Measurements from ENCODE around the gene ZNF576.

The ZNF576 gene

DNA sequence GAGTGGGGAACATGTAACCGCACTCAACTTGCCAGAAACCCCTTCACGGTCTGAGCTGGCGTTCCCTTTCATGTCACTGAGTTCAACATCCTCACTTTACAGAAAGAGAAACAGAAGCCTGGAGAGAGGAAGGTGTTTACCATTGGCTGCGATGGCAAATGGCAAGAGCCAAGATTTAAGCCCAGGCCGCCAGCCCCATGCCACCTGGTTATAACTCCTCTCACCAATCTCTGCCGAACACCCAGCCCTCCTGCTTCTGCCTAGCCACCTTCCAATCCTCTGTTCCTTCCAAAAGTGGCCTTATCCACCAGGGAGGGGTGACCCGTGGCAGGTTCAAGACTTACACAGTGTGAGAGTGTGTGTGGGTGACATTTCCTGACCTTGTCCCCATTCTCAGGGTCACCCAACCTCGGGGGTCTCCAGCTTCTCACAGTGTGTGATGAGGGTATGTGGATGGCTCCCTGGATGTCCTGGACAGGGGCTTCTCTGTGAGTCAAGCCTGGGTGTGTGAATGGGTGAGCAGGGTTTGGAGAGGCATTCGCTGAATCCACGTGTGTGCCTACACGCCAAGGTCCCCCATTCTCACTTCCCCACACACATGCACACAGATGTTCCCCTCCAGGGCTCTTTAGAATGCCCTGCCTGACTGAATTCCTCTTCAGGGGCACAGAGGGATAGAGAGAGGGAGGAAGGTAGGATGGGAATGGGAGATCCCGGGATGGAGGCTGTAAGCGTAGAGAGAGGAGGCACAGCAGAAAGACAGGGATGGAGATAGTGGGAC, 42.0 kb downstream of the ZNF576 start:
- Histone ChIP-seq H3K79me2 (ENCODE audit: insufficient read depth, low read depth) (no peaks in the 10 kb centered on the region), H3K4me1 (ENCODE audit: low read depth, poor library complexity, severe bottlenecking) (no peaks in the 10 kb centered on the region), H3K27me3 (ENCODE audit: insufficient read depth, low read depth) (peaks cover 28% of the 10 kb centered on the region), H3K27ac (no peak overlapping the region), H4K20me1 (ENCODE audit: insufficient read depth) (no peaks in the 10 kb centered on the region), H3K4me2 (peak overlapping the region; percentile 33; the same call in 1 of the 2 replicates), H3K36me3 (ENCODE audit: insufficient read depth) (no peaks in the 10 kb centered on the region), H3K4me3 (IDR thresholded peaks at IDR 0.05; ENCODE audit: insufficient read depth, low read depth, low read length) (no peak overlapping the region), H3K9ac (no peak overlapping the region), H2AFZ (ENCODE audit: low read depth) (no peak overlapping the region)
- TF ChIP-seq, protein P1, sequence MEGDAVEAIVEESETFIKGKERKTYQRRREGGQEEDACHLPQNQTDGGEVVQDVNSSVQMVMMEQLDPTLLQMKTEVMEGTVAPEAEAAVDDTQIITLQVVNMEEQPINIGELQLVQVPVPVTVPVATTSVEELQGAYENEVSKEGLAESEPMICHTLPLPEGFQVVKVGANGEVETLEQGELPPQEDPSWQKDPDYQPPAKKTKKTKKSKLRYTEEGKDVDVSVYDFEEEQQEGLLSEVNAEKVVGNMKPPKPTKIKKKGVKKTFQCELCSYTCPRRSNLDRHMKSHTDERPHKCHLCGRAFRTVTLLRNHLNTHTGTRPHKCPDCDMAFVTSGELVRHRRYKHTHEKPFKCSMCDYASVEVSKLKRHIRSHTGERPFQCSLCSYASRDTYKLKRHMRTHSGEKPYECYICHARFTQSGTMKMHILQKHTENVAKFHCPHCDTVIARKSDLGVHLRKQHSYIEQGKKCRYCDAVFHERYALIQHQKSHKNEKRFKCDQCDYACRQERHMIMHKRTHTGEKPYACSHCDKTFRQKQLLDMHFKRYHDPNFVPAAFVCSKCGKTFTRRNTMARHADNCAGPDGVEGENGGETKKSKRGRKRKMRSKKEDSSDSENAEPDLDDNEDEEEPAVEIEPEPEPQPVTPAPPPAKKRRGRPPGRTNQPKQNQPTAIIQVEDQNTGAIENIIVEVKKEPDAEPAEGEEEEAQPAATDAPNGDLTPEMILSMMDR (conservative IDR thresholded peaks at IDR 0.05; ENCODE audit: low read depth, low read length) = no peak

- no peaks in the 10 kb centered on the region for H3K79me2 ChIP-seq (ENCODE audit: insufficient read depth, low read depth)
- TF ChIP-seq, protein P1 (conservative IDR thresholded peaks at IDR 0.05; ENCODE audit: low read depth, low read length) = no peak
- no peak overlapping the region for H3K27ac ChIP-seq
- H4K20me1 ChIP-seq (ENCODE audit: insufficient read depth) = no peaks in the 10 kb centered on the region
- H3K4me2 ChIP-seq = peak overlapping the region; percentile 33; the same call in 1 of the 2 replicates
- no peak overlapping the region for H3K9ac ChIP-seq
- no peak overlapping the region for H3K4me3 ChIP-seq (IDR thresholded peaks at IDR 0.05; ENCODE audit: insufficient read depth, low read depth, low read length)
- H3K36me3 ChIP-seq (ENCODE audit: insufficient read depth) = no peaks in the 10 kb centered on the region
- H2AFZ ChIP-seq (ENCODE audit: low read depth) = peak overlapping the region; percentile 22; the same call in 1 of the 2 replicates
- no peaks in the 10 kb centered on the region for H3K4me1 ChIP-seq (ENCODE audit: low read depth, poor library complexity, severe bottlenecking)
- peaks cover 27% of the 10 kb centered on the region for H3K27me3 ChIP-seq (ENCODE audit: insufficient read depth, low read depth)
Observed at GRCh38 chr19:43638995-43639518, 42.7 kb downstream of the ZNF576 start.

DNA sequence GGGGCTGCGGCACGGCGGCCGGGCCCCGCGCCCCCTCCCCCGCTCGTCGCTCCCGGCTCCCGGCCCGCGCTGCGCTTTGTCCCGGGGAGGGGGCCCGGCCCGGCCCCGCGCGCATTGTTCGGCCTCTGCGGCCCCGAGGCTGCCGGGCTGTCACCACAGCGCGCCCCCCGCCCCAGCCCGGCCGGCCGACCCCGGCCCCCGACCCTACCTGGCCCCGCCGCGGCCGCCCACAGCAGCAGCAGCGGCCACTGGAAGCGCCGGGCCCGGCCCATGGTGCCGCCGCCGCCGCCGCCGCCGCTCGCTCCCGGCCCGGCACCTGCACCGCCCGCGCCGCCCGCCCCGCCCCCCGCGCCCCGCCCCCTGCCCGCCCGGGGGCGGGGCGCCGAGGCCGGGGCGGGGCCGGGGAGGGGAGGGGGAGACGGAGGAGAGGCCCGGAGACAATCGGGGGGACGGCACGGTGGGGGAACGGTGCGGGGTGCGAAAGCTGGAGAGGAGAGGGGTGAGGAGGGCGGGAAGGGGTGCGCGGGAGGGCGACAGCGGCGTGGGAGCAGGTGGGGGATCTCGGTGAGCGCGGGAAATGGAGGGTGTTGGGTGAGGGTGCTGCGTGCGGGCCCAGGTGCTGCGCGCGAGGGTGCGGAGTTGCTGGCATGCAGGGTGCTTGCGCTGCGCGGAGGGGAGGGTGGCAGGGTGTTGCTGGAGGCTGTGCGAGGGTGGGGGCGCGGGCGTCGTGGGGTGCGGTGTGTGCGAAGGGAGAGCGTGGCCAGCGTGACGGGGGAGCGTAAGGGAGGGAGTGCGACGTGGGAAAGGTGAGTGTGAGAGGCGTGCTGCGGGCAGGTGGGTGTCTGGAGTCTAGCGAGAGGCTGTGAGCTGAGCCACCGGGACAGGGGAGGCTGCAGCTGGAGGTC, 43.4 kb downstream of the ZNF576 start, which contains the start of gene CADM4:
CADM4 (minus strand) TSS at position 332 of the 905 bp plus-strand sequence; CDS start at position 272, 60 bp downstream.
- Histone ChIP-seq H3K79me2 (ENCODE audit: insufficient read depth, low read depth) (no peaks in the 10 kb centered on the region), H3K36me3 (ENCODE audit: insufficient read depth) (no peaks in the 10 kb centered on the region), H2AFZ (ENCODE audit: low read depth) (peak within 1 kb of the TSS; percentile 81; the same call in 1 of the 2 replicates), H3K9ac (no peak within 1 kb of the TSS; the same call in 1 of the 2 replicates), H3K27me3 (ENCODE audit: insufficient read depth, low read depth) (peaks cover 27% of the 10 kb centered on the region), H3K4me2 (peak within 1 kb of the TSS; percentile 60; the same call in 1 of the 2 replicates), H4K20me1 (ENCODE audit: insufficient read depth) (no peaks in the 10 kb centered on the region), H3K27ac (no peak within 1 kb of the TSS), H3K4me3 (IDR thresholded peaks at IDR 0.05; ENCODE audit: insufficient read depth, low read depth, low read length) (no peak within 1 kb of the TSS), H3K4me1 (ENCODE audit: low read depth, poor library complexity, severe bottlenecking) (no peaks in the 10 kb centered on the region)
- TF ChIP-seq, protein P1 (conservative IDR thresholded peaks at IDR 0.05; ENCODE audit: low read depth, low read length) = no peak

DNA sequence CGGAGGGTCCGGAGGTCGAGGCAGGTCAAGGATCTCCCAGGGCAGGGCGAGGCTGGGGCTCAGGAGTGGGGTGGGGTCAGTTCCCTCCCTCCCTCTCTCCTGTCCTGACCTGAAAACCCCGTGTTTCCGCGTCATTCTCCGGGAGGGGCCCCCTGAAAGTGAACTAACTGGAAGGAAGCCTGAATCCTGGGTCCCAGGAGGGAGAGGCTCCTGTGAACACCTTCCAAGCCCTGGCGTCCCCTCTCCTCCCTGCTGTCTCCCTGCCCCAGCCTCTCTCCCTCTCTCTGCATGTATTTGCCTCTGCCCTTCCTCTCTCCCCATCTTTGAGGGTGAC, 44.0 kb downstream of the ZNF576 start:
- Histone ChIP-seq H3K27ac (no peak overlapping the region), H3K4me1 (ENCODE audit: low read depth, poor library complexity, severe bottlenecking) (no peaks in the 10 kb centered on the region), H3K9ac (no peak overlapping the region; the same call in 1 of the 2 replicates), H3K27me3 (ENCODE audit: insufficient read depth, low read depth) (peaks cover 27% of the 10 kb centered on the region), H3K79me2 (ENCODE audit: insufficient read depth, low read depth) (no peaks in the 10 kb centered on the region), H3K36me3 (ENCODE audit: insufficient read depth) (no peaks in the 10 kb centered on the region), H3K4me3 (IDR thresholded peaks at IDR 0.05; ENCODE audit: insufficient read depth, low read depth, low read length) (no peak overlapping the region), H2AFZ (ENCODE audit: low read depth) (peak overlapping the region; percentile 81; the same call in 1 of the 2 replicates), H3K4me2 (peak overlapping the region; percentile 60; the same call in 1 of the 2 replicates), H4K20me1 (ENCODE audit: insufficient read depth) (no peaks in the 10 kb centered on the region)
- TF ChIP-seq, protein P1 (conservative IDR thresholded peaks at IDR 0.05; ENCODE audit: low read depth, low read length) = no peak
